GM12878 (cell line): ENCODE measurements around the gene ALOX12. TPM values are rescaled to one million over a fixed set of nuclear protein-coding genes. Genes with fewer than 3 reads are reported as not detected.

Source experiments
- CHD1 ChIP-seq: IDR thresholded peaks from 2 replicates; pipeline ENCODE4 v1.6.1; 2012; ENCODE audit warnings: low read depth, low read length, improper control_type of control experiment
- GATAD2B ChIP-seq: fragments of 450-650 bp; conservative IDR thresholded peaks from 2 replicates; pipeline ENCODE4 v1.6.1; 2017; ENCODE audit warnings: low read depth, mild to moderate bottlenecking, moderate library complexity
- HDAC6 ChIP-seq: fragments of 200-600 bp; sonication (generic); IDR thresholded peaks from one replicate; pipeline ENCODE4 v1.8.0; 2017; ENCODE audit warnings: antibody characterized with exemption; ENCODE audit not compliant: unreplicated experiment
- KLF5 ChIP-seq: fragments of 450-650 bp; IDR thresholded peaks from 2 replicates; pipeline ENCODE4 v1.6.1; 2014; ENCODE audit warnings: mild to moderate bottlenecking; ENCODE audit not compliant: partially characterized antibody
- MXI1 ChIP-seq: fragments of 150-350 bp; IDR thresholded peaks from 2 replicates; pipeline ENCODE4 v1.6.1; 2011; ENCODE audit warnings: low read depth, mild to moderate bottlenecking, inconsistent platforms, low read length, improper control_type of control experiment
- NFYB ChIP-seq: IDR thresholded peaks from 2 replicates; pipeline ENCODE4 v1.6.1; 2011; ENCODE audit warnings: low read depth, mild to moderate bottlenecking, low read length, improper control_type of control experiment, moderate library complexity; ENCODE audit not compliant: insufficient read depth
- NKRF ChIP-seq: fragments of 450-650 bp; conservative IDR thresholded peaks from 2 replicates; pipeline ENCODE4 v1.6.1; 2017; ENCODE audit warnings: mild to moderate bottlenecking, moderate library complexity
- NR2F1 ChIP-seq: fragments of 450-650 bp; conservative IDR thresholded peaks from 2 replicates; pipeline ENCODE4 v1.6.1; 2017; ENCODE audit warnings: mild to moderate bottlenecking
- RCOR1 ChIP-seq: conservative IDR thresholded peaks from 2 replicates; pipeline ENCODE4 v1.6.1; 2012; ENCODE audit warnings: low read depth, low read length, improper control_type of control experiment
- SMAD5 ChIP-seq: IDR thresholded peaks from 2 replicates; pipeline ENCODE4 v1.6.1; 2016; ENCODE audit warnings: antibody characterized with exemption, low read depth
- ZBED1 ChIP-seq: IDR thresholded peaks from 2 replicates; pipeline ENCODE4 v1.6.1; 2016; ENCODE audit warnings: borderline replicate concordance
- ZBTB11 ChIP-seq: fragments of 450-650 bp; formaldehyde crosslinking; IDR thresholded peaks from 2 replicates; pipeline ENCODE4 v1.5.0; 2022; ENCODE audit warnings: mild to moderate bottlenecking, missing genetic modification characterization
- ZNF217 ChIP-seq: fragments of 450-650 bp; IDR thresholded peaks from 2 replicates; pipeline ENCODE4 v1.6.1; 2017; ENCODE audit warnings: antibody characterized with exemption, mild to moderate bottlenecking
- polyA plus RNA-seq, 11 experiments: library from polyadenylated mRNA; depleted of rRNA in 4 of 11; unstranded in 6 of 11; stranded (reverse) in 5 of 11; fragments of >200 nt; fragmentation: Nextera tagmentation in 4 of 11; fragmentation: Illumina TruSeq in 1 of 11; extraction: Ambion mirVana in 4 of 11; extraction: Trizol in 1 of 11; gene quantifications; 1 replicate in 1 of 11; 2 replicates in 10 of 11; pipeline versions ENCODE4 v1.2.1 to v1.2.3, GENCODE V29; 2011 to 2016; ENCODE audit warnings: inconsistent platforms in 2 of 11, missing spikeins in 2 of 11, low read depth in 1 of 11
- total RNA-seq, 4 experiments: library from RNA; depleted of rRNA in 3 of 4; stranded (reverse); fragments of >200 nt in 3 of 4; fragmentation: Illumina TruSeq in 1 of 4; extraction: Trizol in 1 of 4; gene quantifications; 2 replicates each; pipeline versions ENCODE4 v1.2.1 to v1.2.3, GENCODE V29; 2013 to 2021
- TF ChIP-seq, protein P1 (sequence below): IDR thresholded peaks from 2 replicates; pipeline ENCODE4 v1.6.1; 2012; ENCODE audit warnings: improper control_type of control experiment, low read depth, low read length; ENCODE audit not compliant: insufficient replicate concordance
- TF ChIP-seq, protein P2 (sequence below): fragments of 450-650 bp; IDR thresholded peaks from 2 replicates; pipeline ENCODE4 v1.6.1; 2017; ENCODE audit warnings: mild to moderate bottlenecking, low read depth, inconsistent platforms; ENCODE audit not compliant: poor library complexity, severe bottlenecking

ALOX12 gene
- total and polyA plus RNA-seq, 10 of the 15 experiments (the other 5 are each of a cell fraction or from before 2014, with no cell fraction given): 0.23 to 0.82 (median 0.58) TPM; not detected in 6

DNA sequence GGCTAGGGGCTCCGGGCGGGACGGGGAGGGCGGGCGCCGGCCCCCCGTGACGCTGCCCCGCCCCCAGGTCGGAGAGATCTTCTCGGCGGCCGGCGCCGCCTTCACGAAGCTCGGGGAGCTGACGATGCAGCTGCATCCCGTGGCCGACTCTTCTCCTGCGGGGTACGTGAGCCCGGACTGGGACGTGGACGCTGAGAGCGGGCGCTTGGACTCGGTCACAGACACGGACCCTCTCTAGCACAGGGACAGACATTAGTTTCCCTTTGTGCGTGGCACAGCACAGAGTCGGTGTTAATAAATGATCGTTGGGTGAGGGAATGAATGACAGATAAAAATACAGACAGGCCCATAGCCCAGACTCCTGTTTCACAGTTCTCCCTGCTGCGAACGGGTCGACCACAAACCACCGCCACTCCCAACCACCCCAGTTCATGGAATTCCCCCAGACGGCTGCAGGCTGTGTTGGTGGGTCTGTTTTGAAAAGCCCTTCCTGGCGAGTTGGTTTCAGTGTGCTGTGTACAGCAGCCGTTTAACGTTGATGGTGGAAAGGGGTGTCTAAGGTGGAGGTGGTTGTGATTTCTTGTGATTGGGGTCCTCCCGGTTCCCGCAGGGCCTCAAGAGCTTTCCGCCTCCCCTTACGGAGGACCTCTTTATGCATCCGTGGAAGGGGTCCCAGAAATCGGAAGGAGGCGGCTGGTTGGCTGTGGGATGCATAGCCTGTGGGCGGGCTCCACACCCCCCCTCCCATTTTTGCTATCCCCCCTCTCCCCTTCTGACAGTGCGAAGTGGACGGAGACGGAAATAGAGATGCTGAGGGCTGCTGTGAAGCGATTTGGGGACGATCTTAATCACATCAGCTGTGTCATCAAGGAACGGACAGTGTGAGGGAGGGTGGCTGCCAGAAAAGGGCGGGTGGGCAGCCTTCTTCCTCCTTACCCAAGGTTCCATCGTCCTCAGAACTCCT, 19.4 kb downstream of the ALOX12 start (continued):
- no peak for TF ChIP-seq MXI1
- no peak for TF ChIP-seq ZBTB11 (CRISPR knock-in tag)
- TF ChIP-seq GATAD2B: 0 out of 2 replicates have a peak, but pooled peaks have one; percentile 71
- no peak for TF ChIP-seq NFYB
- no peak; the same call in 1 of the 2 replicates for TF ChIP-seq RCOR1
- peak; percentile 66; the same call in 1 of the 2 replicates for TF ChIP-seq NKRF
- TF ChIP-seq NR2F1: no peak; the same call in 1 of the 2 replicates
- TF ChIP-seq, protein P1, sequence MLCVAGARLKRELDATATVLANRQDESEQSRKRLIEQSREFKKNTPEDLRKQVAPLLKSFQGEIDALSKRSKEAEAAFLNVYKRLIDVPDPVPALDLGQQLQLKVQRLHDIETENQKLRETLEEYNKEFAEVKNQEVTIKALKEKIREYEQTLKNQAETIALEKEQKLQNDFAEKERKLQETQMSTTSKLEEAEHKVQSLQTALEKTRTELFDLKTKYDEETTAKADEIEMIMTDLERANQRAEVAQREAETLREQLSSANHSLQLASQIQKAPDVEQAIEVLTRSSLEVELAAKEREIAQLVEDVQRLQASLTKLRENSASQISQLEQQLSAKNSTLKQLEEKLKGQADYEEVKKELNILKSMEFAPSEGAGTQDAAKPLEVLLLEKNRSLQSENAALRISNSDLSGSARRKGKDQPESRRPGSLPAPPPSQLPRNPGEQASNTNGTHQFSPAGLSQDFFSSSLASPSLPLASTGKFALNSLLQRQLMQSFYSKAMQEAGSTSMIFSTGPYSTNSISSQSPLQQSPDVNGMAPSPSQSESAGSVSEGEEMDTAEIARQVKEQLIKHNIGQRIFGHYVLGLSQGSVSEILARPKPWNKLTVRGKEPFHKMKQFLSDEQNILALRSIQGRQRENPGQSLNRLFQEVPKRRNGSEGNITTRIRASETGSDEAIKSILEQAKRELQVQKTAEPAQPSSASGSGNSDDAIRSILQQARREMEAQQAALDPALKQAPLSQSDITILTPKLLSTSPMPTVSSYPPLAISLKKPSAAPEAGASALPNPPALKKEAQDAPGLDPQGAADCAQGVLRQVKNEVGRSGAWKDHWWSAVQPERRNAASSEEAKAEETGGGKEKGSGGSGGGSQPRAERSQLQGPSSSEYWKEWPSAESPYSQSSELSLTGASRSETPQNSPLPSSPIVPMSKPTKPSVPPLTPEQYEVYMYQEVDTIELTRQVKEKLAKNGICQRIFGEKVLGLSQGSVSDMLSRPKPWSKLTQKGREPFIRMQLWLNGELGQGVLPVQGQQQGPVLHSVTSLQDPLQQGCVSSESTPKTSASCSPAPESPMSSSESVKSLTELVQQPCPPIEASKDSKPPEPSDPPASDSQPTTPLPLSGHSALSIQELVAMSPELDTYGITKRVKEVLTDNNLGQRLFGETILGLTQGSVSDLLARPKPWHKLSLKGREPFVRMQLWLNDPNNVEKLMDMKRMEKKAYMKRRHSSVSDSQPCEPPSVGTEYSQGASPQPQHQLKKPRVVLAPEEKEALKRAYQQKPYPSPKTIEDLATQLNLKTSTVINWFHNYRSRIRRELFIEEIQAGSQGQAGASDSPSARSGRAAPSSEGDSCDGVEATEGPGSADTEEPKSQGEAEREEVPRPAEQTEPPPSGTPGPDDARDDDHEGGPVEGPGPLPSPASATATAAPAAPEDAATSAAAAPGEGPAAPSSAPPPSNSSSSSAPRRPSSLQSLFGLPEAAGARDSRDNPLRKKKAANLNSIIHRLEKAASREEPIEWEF: peak; percentile 10
- no peak for TF ChIP-seq ZBED1
- no peak for TF ChIP-seq CHD1
- TF ChIP-seq, protein P2, sequence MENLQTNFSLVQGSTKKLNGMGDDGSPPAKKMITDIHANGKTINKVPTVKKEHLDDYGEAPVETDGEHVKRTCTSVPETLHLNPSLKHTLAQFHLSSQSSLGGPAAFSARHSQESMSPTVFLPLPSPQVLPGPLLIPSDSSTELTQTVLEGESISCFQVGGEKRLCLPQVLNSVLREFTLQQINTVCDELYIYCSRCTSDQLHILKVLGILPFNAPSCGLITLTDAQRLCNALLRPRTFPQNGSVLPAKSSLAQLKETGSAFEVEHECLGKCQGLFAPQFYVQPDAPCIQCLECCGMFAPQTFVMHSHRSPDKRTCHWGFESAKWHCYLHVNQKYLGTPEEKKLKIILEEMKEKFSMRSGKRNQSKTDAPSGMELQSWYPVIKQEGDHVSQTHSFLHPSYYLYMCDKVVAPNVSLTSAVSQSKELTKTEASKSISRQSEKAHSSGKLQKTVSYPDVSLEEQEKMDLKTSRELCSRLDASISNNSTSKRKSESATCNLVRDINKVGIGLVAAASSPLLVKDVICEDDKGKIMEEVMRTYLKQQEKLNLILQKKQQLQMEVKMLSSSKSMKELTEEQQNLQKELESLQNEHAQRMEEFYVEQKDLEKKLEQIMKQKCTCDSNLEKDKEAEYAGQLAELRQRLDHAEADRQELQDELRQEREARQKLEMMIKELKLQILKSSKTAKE: peak; percentile 63
- no peak for TF ChIP-seq KLF5
- no peak for TF ChIP-seq ZNF217
- no peak for TF ChIP-seq SMAD5
- no peak for TF ChIP-seq HDAC6
